Cardiac muscle cell (in vitro differentiated cells and primary cell): ENCODE results near the gene SEPTIN8. TPM values are rescaled to one million over a fixed set of nuclear protein-coding genes. Genes with fewer than 3 reads are reported as not detected.

Experiments used
- DNase-seq, 2 donors: peaks; one replicate each; pipeline versions ENCODE4 v3.0.0 to v3.0.0-alpha.2; 2010 to 2017; ENCODE audit warnings: low read depth in 1 of 2, low spot score in 1 of 2
- H3K27ac ChIP-seq: fragments of 200-600 bp; sonication (generic); 2 replicates; pipeline ENCODE4 v1.5.1; 2016
- H3K27me3 ChIP-seq: fragments of 200-600 bp; sonication (generic); 2 replicates; pipeline ENCODE4 v1.6.0; 2016; ENCODE audit warnings: control low read depth
- H3K36me3 ChIP-seq: fragments of 200-600 bp; sonication (generic); 2 replicates; pipeline ENCODE4 v1.5.1; 2016; ENCODE audit warnings: control low read depth
- H3K4me1 ChIP-seq: fragments of 200-600 bp; sonication (generic); 2 replicates; pipeline ENCODE4 v1.8.1; 2017; ENCODE audit warnings: low read depth, mild to moderate bottlenecking, mixed run types
- H3K4me3 ChIP-seq: fragments of 200-600 bp; sonication (generic); 2 replicates; pipeline ENCODE4 v1.5.1; 2016; ENCODE audit warnings: mild to moderate bottlenecking
- H3K9me3 ChIP-seq: fragments of 200-600 bp; sonication (generic); 2 replicates; pipeline ENCODE4 v1.5.1; 2017; ENCODE audit warnings: low read depth, mild to moderate bottlenecking, control low read depth
- CTCF ChIP-seq: IDR thresholded peaks from 2 replicates; pipeline ENCODE4 v1.5.1; 2012; ENCODE audit warnings: low read depth, mild to moderate bottlenecking, low read length
- polyA plus RNA-seq: library from polyadenylated mRNA; unstranded; fragments of >200 nt; fragmentation: Nextera tagmentation; extraction: Ambion mirVana; gene quantifications from 2 replicates; pipeline ENCODE4 v1.2.1, GENCODE V29; 2016
- total RNA-seq: library from RNA; depleted of rRNA; stranded (reverse); fragments of >200 nt; gene quantifications from 2 replicates; pipeline ENCODE4 v1.2.3, GENCODE V29; 2016

Gene SEPTIN8
- total RNA-seq = 41.0 and 51.9 TPM in 2 replicates
- 18.6 and 24.4 TPM in 2 replicates for polyA plus RNA-seq

- peak within 1 kb of the TSS; percentile 51 for H3K27ac ChIP-seq
- DNase-seq = peak; percentile 51 to 79
- peaks cover 49% of the 10 kb centered on the region for H3K27me3 ChIP-seq
- no peaks in the 10 kb centered on the region for H3K36me3 ChIP-seq
- H3K4me3 ChIP-seq = peak within 1 kb of the TSS; percentile 74
- no peaks in the 10 kb centered on the region for H3K9me3 ChIP-seq
- H3K4me1 ChIP-seq = peaks cover 8% of the 10 kb centered on the region
- no peak for TF ChIP-seq CTCF
Observed at GRCh38 chr5:132777209-132778069, at the start of gene SEPTIN8. Gene SEPTIN8, minus strand, starts transcription at chr5:132777239. Its CDS starts 102 bp downstream, at chr5:132777137.

GRCh38 chr5:132826424-132827082 is 49.5 kb upstream of the SEPTIN8 start:
- peaks cover 65% of the 10 kb centered on the region for H3K27me3 ChIP-seq
- no peak for TF ChIP-seq CTCF

GRCh38 chr5:132825834-132826391 is 48.9 kb upstream of the SEPTIN8 start:
- peaks cover 59% of the 10 kb centered on the region for H3K27me3 ChIP-seq

More at GRCh38 chr5:132826424-132827082, 49.5 kb upstream of the SEPTIN8 start:
- DNase-seq = no peak
- H3K27ac ChIP-seq = no peak overlapping the region
- no peaks in the 10 kb centered on the region for H3K9me3 ChIP-seq
- no peak overlapping the region for H3K4me3 ChIP-seq
- peaks cover 6% of the 10 kb centered on the region for H3K4me1 ChIP-seq
- H3K36me3 ChIP-seq = no peaks in the 10 kb centered on the region

GRCh38 chr5:132825033-132825833 is 48.2 kb upstream of the SEPTIN8 start:
- H3K9me3 ChIP-seq = no peaks in the 10 kb centered on the region
- peaks cover 56% of the 10 kb centered on the region for H3K27me3 ChIP-seq
- no peak overlapping the region for H3K4me3 ChIP-seq
- DNase-seq = no peak
- H3K27ac ChIP-seq = no peak overlapping the region
- H3K4me1 ChIP-seq = peaks cover 6% of the 10 kb centered on the region
- no peak for TF ChIP-seq CTCF
- H3K36me3 ChIP-seq = no peaks in the 10 kb centered on the region

More at GRCh38 chr5:132825834-132826391, 48.9 kb upstream of the SEPTIN8 start:
- H3K9me3 ChIP-seq = no peaks in the 10 kb centered on the region
- TF ChIP-seq CTCF = no peak
- no peak for DNase-seq
- no peak overlapping the region for H3K4me3 ChIP-seq
- H3K4me1 ChIP-seq = peaks cover 6% of the 10 kb centered on the region
- no peaks in the 10 kb centered on the region for H3K36me3 ChIP-seq
- no peak overlapping the region for H3K27ac ChIP-seq

GRCh38 chr5:132824426-132824825 is 47.4 kb upstream of the SEPTIN8 start:
- DNase-seq = no peak
- Histone ChIP-seq H3K27ac (no peak overlapping the region), H3K36me3 (no peaks in the 10 kb centered on the region), H3K4me3 (no peak overlapping the region), H3K27me3 (peaks cover 52% of the 10 kb centered on the region), H3K4me1 (peaks cover 6% of the 10 kb centered on the region), H3K9me3 (no peaks in the 10 kb centered on the region)
- no peak for TF ChIP-seq CTCF
